Measurements from ENCODE around the gene OTP. TPM values are rescaled to one million over a fixed set of nuclear protein-coding genes. Genes with fewer than 3 reads are reported as not detected.

The OTP gene
- polyA plus RNA-seq (2013) = 0.03 TPM in 2 replicates

DNA sequence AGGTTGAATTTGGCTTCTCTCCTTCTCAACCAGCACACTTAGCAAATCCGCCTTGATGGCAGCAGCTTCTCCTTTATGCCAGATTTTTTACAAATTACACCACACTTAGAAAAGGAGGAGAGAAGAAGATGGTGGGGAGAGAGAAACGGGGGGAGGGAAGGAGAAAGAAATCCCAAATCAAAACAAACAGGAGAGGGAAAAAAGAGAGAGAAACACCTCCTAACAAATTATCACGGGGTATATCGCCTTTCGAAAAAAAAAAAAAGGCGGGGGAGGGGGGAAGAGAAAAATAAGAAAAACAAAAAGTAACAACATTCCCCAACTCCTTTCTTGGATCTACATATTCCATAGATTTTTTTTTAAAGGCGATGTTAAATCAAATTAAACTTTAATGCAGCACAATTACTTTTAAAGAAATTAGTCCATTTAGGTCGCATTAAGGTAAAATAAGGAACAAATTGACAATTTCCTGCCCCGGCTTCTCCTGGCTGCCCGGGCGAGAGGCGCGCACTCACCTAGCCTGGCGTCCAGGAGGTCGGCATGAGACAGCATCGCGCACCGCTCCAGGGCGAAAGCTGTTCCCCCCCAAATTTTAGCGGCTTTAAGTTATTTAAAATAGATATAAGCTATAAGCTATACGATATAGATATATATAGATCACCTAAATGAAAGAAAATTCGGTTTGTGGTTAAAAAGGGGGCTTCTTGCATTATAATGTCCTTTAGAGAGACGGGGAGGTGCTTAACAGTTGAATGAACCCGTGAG, at the start of gene OTP:
OTP (minus strand) TSS at position 716 of the 765 bp plus-strand sequence; CDS start at position 552, 164 bp downstream.
- Histone ChIP-seq H3K4me1 (ENCODE audit: control insufficient read depth in 1 of 2, insufficient read depth in 2 of 2, low read length in 2 of 2) (peaks cover 3 to 11% of the 10 kb centered on the region in 2 experiments), H2BK12ac (ENCODE audit: low read length) (no peak within 1 kb of the TSS), H4K12ac (ENCODE audit: low read depth, low read length) (no peak within 1 kb of the TSS), H2AK5ac (ENCODE audit: low read length) (no peak within 1 kb of the TSS), H2BK5ac (ENCODE audit: low read depth, low read length, poor library complexity) (no peak within 1 kb of the TSS), H2BK120ac (ENCODE audit: insufficient read depth, low read length, poor library complexity) (no peak within 1 kb of the TSS), H3K14ac (ENCODE audit: low read length) (no peak within 1 kb of the TSS), H3K9ac (ENCODE audit: low read length) (no peak within 1 kb of the TSS), H3K18ac (ENCODE audit: low read length) (no peak within 1 kb of the TSS), H3K4me3 (ENCODE audit: low read depth, low read length) (no peak within 1 kb of the TSS), H3K79me1 (ENCODE audit: low read length) (no peaks in the 10 kb centered on the region), H3K4ac (ENCODE audit: low read depth, low read length) (no peak within 1 kb of the TSS), H3K79me2 (ENCODE audit: control insufficient read depth, insufficient read depth, low read length, poor library complexity) (no peaks in the 10 kb centered on the region), H3K9me3 (ENCODE audit: insufficient read depth, low read depth, low read length) (peaks cover 8% of the 10 kb centered on the region), H2AFZ (ENCODE audit: insufficient read depth, low read length, poor library complexity) (peak within 1 kb of the TSS; percentile 58), H3K4me2 (ENCODE audit: low read length) (peak within 1 kb of the TSS; percentile 48), H3K27me3 (ENCODE audit: insufficient read depth, low read length) (peaks cover 69% of the 10 kb centered on the region), H3K23ac (ENCODE audit: low read length) (no peak within 1 kb of the TSS), H4K91ac (ENCODE audit: low read depth, low read length) (no peak within 1 kb of the TSS), H4K8ac (ENCODE audit: low read depth, low read length) (no peak within 1 kb of the TSS), H3K36me3 (ENCODE audit: control insufficient read depth in 1 of 2, insufficient read depth in 2 of 2, low read length in 2 of 2) (no peaks in the 10 kb centered on the region), H3K27ac (ENCODE audit: low read depth, low read length) (no peak within 1 kb of the TSS)
- DNase-seq = no peak
- WGBS (ENCODE audit: extremely low coverage, insufficient coverage, insufficient read length) = no CpG with 5 or more reads among the region's 24 CpGs

DNA sequence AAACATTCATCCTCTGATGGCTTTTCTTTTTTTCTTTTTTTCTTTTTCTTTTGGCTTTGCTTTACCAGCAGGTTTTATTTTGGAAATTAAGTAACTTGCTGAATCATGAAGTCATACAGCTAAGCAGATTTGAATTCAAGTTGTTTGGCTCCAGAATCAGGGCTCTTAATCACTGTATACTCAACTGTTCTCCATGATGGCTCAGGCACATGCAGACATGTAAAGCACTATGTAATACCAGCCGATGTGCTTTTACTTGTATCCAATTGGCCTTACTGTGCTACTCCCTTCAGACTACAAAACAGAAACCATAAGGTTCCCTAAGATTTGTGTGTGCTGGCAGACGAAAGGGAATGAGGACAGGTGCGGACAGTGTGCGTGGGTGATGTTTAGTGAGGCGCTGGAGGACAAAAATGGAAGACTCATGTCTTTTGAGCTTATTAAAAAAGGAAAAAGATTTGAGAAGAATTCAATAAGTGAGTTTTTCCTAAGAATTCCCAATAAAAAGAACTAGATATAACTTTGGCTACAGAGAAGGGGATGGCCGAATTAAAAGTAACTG, 44.7 kb upstream of the OTP start:
- H2BK5ac ChIP-seq (ENCODE audit: low read depth, low read length, poor library complexity) = no peak overlapping the region
- no peaks in the 10 kb centered on the region for H3K79me2 ChIP-seq (ENCODE audit: control insufficient read depth, insufficient read depth, low read length, poor library complexity)
- no peak overlapping the region for H3K4ac ChIP-seq (ENCODE audit: low read depth, low read length)
- no peak overlapping the region for H2BK120ac ChIP-seq (ENCODE audit: insufficient read depth, low read length, poor library complexity)
- no peak overlapping the region for H3K4me2 ChIP-seq (ENCODE audit: low read length)
- H3K79me1 ChIP-seq (ENCODE audit: low read length) = no peaks in the 10 kb centered on the region
- H2AFZ ChIP-seq (ENCODE audit: insufficient read depth, low read length, poor library complexity) = no peak overlapping the region
- WGBS (ENCODE audit: extremely low coverage, insufficient coverage, insufficient read length) = no CpG with 5 or more reads among the region's 6 CpGs
- no peak overlapping the region for H2BK12ac ChIP-seq (ENCODE audit: low read length)
- peaks cover 0 to 2% of the 10 kb centered on the region in 2 experiments for H3K36me3 ChIP-seq (ENCODE audit: control insufficient read depth in 1 of 2, insufficient read depth in 2 of 2, low read length in 2 of 2)
- no peak overlapping the region for H3K23ac ChIP-seq (ENCODE audit: low read length)
- no peak overlapping the region for H2AK5ac ChIP-seq (ENCODE audit: low read length)
- H3K4me3 ChIP-seq (ENCODE audit: low read depth, low read length) = no peak overlapping the region
- no peak overlapping the region for H4K12ac ChIP-seq (ENCODE audit: low read depth, low read length)
- no peak overlapping the region for H3K14ac ChIP-seq (ENCODE audit: low read length)
- no peaks in the 10 kb centered on the region for H3K27me3 ChIP-seq (ENCODE audit: insufficient read depth, low read length)
- H3K9me3 ChIP-seq (ENCODE audit: insufficient read depth, low read depth, low read length) = no peaks in the 10 kb centered on the region
- H3K9ac ChIP-seq (ENCODE audit: low read length) = no peak overlapping the region
- no peak overlapping the region for H3K27ac ChIP-seq (ENCODE audit: low read depth, low read length)
- H3K4me1 ChIP-seq (ENCODE audit: control insufficient read depth in 1 of 2, insufficient read depth in 2 of 2, low read length in 2 of 2) = no peaks in the 10 kb centered on the region
- no peak overlapping the region for H3K18ac ChIP-seq (ENCODE audit: low read length)
- no peak for DNase-seq
- no peak overlapping the region for H4K91ac ChIP-seq (ENCODE audit: low read depth, low read length)
- no peak overlapping the region for H4K8ac ChIP-seq (ENCODE audit: low read depth, low read length)

DNA sequence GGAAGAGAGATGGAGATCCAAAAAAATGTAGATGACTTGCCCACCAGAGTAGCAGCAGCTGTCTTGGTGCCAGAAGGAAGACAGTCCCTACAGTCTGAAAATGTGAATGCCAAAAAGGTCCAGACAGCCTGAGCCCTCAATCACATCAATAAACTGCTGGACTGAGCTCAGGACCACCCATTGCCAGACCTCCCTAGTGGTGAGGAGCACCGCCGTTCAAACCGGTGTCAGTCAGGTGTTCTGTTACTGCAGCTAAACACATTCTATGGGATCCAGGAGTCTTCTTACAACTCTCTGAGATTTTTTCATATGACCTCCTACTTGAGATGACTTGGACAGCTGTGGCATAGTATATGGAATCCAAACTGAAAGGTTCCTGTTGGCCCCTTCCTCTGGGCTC, 32.0 kb upstream of the OTP start:
- no peak overlapping the region for H3K4ac ChIP-seq (ENCODE audit: low read depth, low read length)
- H4K91ac ChIP-seq (ENCODE audit: low read depth, low read length) = no peak overlapping the region
- H2BK5ac ChIP-seq (ENCODE audit: low read depth, low read length, poor library complexity) = no peak overlapping the region
- H3K27ac ChIP-seq (ENCODE audit: low read depth, low read length) = no peak overlapping the region
- no peaks in the 10 kb centered on the region for H3K79me1 ChIP-seq (ENCODE audit: low read length)
- no peaks in the 10 kb centered on the region for H3K79me2 ChIP-seq (ENCODE audit: control insufficient read depth, insufficient read depth, low read length, poor library complexity)
- no peak overlapping the region for H2AK5ac ChIP-seq (ENCODE audit: low read length)
- no peak overlapping the region for H2AFZ ChIP-seq (ENCODE audit: insufficient read depth, low read length, poor library complexity)
- H3K4me1 ChIP-seq (ENCODE audit: control insufficient read depth in 1 of 2, insufficient read depth in 2 of 2, low read length in 2 of 2) = no peaks in the 10 kb centered on the region
- no CpG with 5 or more reads among the region's 3 CpGs for WGBS (ENCODE audit: extremely low coverage, insufficient coverage, insufficient read length)
- no peak overlapping the region for H2BK120ac ChIP-seq (ENCODE audit: insufficient read depth, low read length, poor library complexity)
- no peak overlapping the region for H3K4me2 ChIP-seq (ENCODE audit: low read length)
- no peak overlapping the region for H3K9ac ChIP-seq (ENCODE audit: low read length)
- H3K14ac ChIP-seq (ENCODE audit: low read length) = no peak overlapping the region
- no peak overlapping the region for H4K8ac ChIP-seq (ENCODE audit: low read depth, low read length)
- no peaks in the 10 kb centered on the region for H3K36me3 ChIP-seq (ENCODE audit: control insufficient read depth in 1 of 2, insufficient read depth in 2 of 2, low read length in 2 of 2)
- no peak for DNase-seq
- H3K27me3 ChIP-seq (ENCODE audit: insufficient read depth, low read length) = no peaks in the 10 kb centered on the region
- no peak overlapping the region for H2BK12ac ChIP-seq (ENCODE audit: low read length)
- no peak overlapping the region for H3K18ac ChIP-seq (ENCODE audit: low read length)
- peaks cover 4% of the 10 kb centered on the region for H3K9me3 ChIP-seq (ENCODE audit: insufficient read depth, low read depth, low read length)
- no peak overlapping the region for H3K23ac ChIP-seq (ENCODE audit: low read length)
- no peak overlapping the region for H4K12ac ChIP-seq (ENCODE audit: low read depth, low read length)
- H3K4me3 ChIP-seq (ENCODE audit: low read depth, low read length) = no peak overlapping the region

DNA sequence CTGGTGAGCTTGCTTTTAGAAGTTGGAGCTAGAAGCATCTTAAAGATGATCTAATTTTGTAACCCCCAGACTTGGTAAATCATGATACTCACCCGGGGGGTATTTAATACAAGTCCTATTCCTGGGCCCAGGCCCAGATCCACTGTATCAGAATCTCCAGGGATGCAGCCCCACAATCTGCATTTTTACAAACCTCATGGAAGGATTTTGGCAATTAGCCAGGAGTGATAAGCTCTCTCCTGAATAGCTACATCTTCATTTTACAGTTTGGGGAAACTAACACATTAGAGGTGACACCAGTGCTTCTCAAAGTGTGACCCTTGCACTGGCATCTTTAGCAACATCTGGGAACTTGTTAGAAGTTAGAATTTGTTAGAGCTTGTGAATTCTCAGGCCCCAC, 31.2 kb upstream of the OTP start:
- H4K12ac ChIP-seq (ENCODE audit: low read depth, low read length) = no peak overlapping the region
- no peak overlapping the region for H3K4me2 ChIP-seq (ENCODE audit: low read length)
- H3K36me3 ChIP-seq (ENCODE audit: control insufficient read depth in 1 of 2, insufficient read depth in 2 of 2, low read length in 2 of 2) = no peaks in the 10 kb centered on the region
- no peak overlapping the region for H3K4me3 ChIP-seq (ENCODE audit: low read depth, low read length)
- H2BK5ac ChIP-seq (ENCODE audit: low read depth, low read length, poor library complexity) = no peak overlapping the region
- no peak overlapping the region for H2AFZ ChIP-seq (ENCODE audit: insufficient read depth, low read length, poor library complexity)
- WGBS (ENCODE audit: extremely low coverage, insufficient coverage, insufficient read length) = no CpG with 5 or more reads among the region's 1 CpG
- H4K91ac ChIP-seq (ENCODE audit: low read depth, low read length) = no peak overlapping the region
- no peaks in the 10 kb centered on the region for H3K79me2 ChIP-seq (ENCODE audit: control insufficient read depth, insufficient read depth, low read length, poor library complexity)
- no peak overlapping the region for H2BK120ac ChIP-seq (ENCODE audit: insufficient read depth, low read length, poor library complexity)
- H3K27ac ChIP-seq (ENCODE audit: low read depth, low read length) = no peak overlapping the region
- H3K4ac ChIP-seq (ENCODE audit: low read depth, low read length) = no peak overlapping the region
- peaks cover 4% of the 10 kb centered on the region for H3K9me3 ChIP-seq (ENCODE audit: insufficient read depth, low read depth, low read length)
- H3K18ac ChIP-seq (ENCODE audit: low read length) = no peak overlapping the region
- H2BK12ac ChIP-seq (ENCODE audit: low read length) = no peak overlapping the region
- no peaks in the 10 kb centered on the region for H3K79me1 ChIP-seq (ENCODE audit: low read length)
- no peak overlapping the region for H4K8ac ChIP-seq (ENCODE audit: low read depth, low read length)
- no peaks in the 10 kb centered on the region for H3K27me3 ChIP-seq (ENCODE audit: insufficient read depth, low read length)
- H3K23ac ChIP-seq (ENCODE audit: low read length) = no peak overlapping the region
- no peak overlapping the region for H3K14ac ChIP-seq (ENCODE audit: low read length)
- no peak overlapping the region for H2AK5ac ChIP-seq (ENCODE audit: low read length)
- H3K9ac ChIP-seq (ENCODE audit: low read length) = no peak overlapping the region
- H3K4me1 ChIP-seq (ENCODE audit: control insufficient read depth in 1 of 2, insufficient read depth in 2 of 2, low read length in 2 of 2) = no peaks in the 10 kb centered on the region
- no peak for DNase-seq

Measured in trophoblast cell (in vitro differentiated cells and primary cell).